ENCODE measurements around the gene DAAM2.

The DAAM2 gene

GRCh38 chr6:39819228-39819627, 27.1 kb downstream of the DAAM2 start:
- DNase-seq (ENCODE audit: low spot score) = no peak

GRCh38 chr6:39819676-39820075, 27.5 kb downstream of the DAAM2 start:
- no peak for DNase-seq (ENCODE audit: low spot score)

- no peak for DNase-seq (ENCODE audit: low spot score)
These were observed 28.4 kb downstream of the DAAM2 start for GRCh38 chr6:39820553-39820952.

- DNase-seq (ENCODE audit: low spot score) = no peak
These were observed 29.0 kb downstream of the DAAM2 start for GRCh38 chr6:39821046-39821740.

GRCh38 chr6:39821742-39822532, 29.8 kb downstream of the DAAM2 start:
- DNase-seq (ENCODE audit: low spot score) = peak; percentile 95

- no peak for DNase-seq (ENCODE audit: low spot score)
These were observed 31.0 kb downstream of the DAAM2 start for GRCh38 chr6:39822846-39823815.

- no peak for DNase-seq (ENCODE audit: low spot score)
These were observed 32.1 kb downstream of the DAAM2 start for GRCh38 chr6:39824030-39824926.

- DNase-seq (ENCODE audit: low spot score) = no peak
These were observed 37.2 kb downstream of the DAAM2 start for GRCh38 chr6:39829331-39829730.

GRCh38 chr6:39830444-39830843, 38.3 kb downstream of the DAAM2 start:
- no peak for DNase-seq (ENCODE audit: low spot score)

- DNase-seq (ENCODE audit: low spot score) = no peak
These were observed 39.5 kb downstream of the DAAM2 start for GRCh38 chr6:39831701-39832100.

- DNase-seq (ENCODE audit: low spot score) = peak; percentile 95
These were observed 42.1 kb downstream of the DAAM2 start for GRCh38 chr6:39834278-39834677.

- no peak for DNase-seq (ENCODE audit: low spot score)
These were observed 42.7 kb downstream of the DAAM2 start for GRCh38 chr6:39834866-39835265.

- DNase-seq (ENCODE audit: low spot score) = no peak
These were observed 43.7 kb downstream of the DAAM2 start for GRCh38 chr6:39835821-39836295.

- DNase-seq (ENCODE audit: low spot score) = no peak
These were observed 44.4 kb downstream of the DAAM2 start for GRCh38 chr6:39836606-39837005.

GRCh38 chr6:39839445-39839844, 47.3 kb downstream of the DAAM2 start:
- DNase-seq (ENCODE audit: low spot score) = no peak

GRCh38 chr6:39840781-39841180, 48.6 kb downstream of the DAAM2 start:
- no peak for DNase-seq (ENCODE audit: low spot score)

- no peak for DNase-seq (ENCODE audit: low spot score)
These were observed 49.1 kb downstream of the DAAM2 start for GRCh38 chr6:39841291-39841690.

- no peak for DNase-seq (ENCODE audit: low spot score)
These were observed 49.7 kb downstream of the DAAM2 start for GRCh38 chr6:39841923-39842322.

- DNase-seq (ENCODE audit: low spot score) = no peak
These were observed 51.3 kb downstream of the DAAM2 start for GRCh38 chr6:39843305-39844020.

- DNase-seq (ENCODE audit: low spot score) = no peak
These were observed 52.7 kb downstream of the DAAM2 start for GRCh38 chr6:39844866-39845265.

All from globus pallidus (tissue), 1 donor.